GM10266 (cell line): ENCODE measurements around the gene LRP2.

Experiments
- DNase-seq: peaks from one replicate; pipeline ENCODE4 v3.0.0; 2012; ENCODE audit errors: extremely low spot score
- CTCF ChIP-seq: IDR thresholded peaks from 2 replicates; pipeline ENCODE4 v1.5.1; 2012; ENCODE audit warnings: mild to moderate bottlenecking, low read depth; ENCODE audit not compliant: control insufficient read depth, insufficient read depth; ENCODE audit errors: missing control alignments

LRP2 gene

GRCh38 chr2:169185711-169186110 lies 176.6 kb downstream of the LRP2 start:
- no peak for TF ChIP-seq CTCF
- no peak for DNase-seq

- no peak for DNase-seq
- TF ChIP-seq CTCF = no peak
Measured at GRCh38 chr2:169184074-169184473, 178.3 kb downstream of the LRP2 start.

GRCh38 chr2:169182573-169182972 lies 179.8 kb downstream of the LRP2 start:
- DNase-seq = no peak
- no peak for TF ChIP-seq CTCF

GRCh38 chr2:169178804-169179390 lies 183.4 kb downstream of the LRP2 start:
- no peak for DNase-seq
- TF ChIP-seq CTCF = no peak

GRCh38 chr2:169178364-169178763 lies 184.0 kb downstream of the LRP2 start:
- TF ChIP-seq CTCF = no peak

GRCh38 chr2:169175112-169175511 lies 187.2 kb downstream of the LRP2 start:
- no peak for TF ChIP-seq CTCF
- DNase-seq = no peak

More at GRCh38 chr2:169178364-169178763, 184.0 kb downstream of the LRP2 start:
- no peak for DNase-seq

- no peak for TF ChIP-seq CTCF
- no peak for DNase-seq
Measured at GRCh38 chr2:169173876-169174275, 188.5 kb downstream of the LRP2 start.
